ENCODE data around the gene HOXB7.

HOXB7 gene

DNA sequence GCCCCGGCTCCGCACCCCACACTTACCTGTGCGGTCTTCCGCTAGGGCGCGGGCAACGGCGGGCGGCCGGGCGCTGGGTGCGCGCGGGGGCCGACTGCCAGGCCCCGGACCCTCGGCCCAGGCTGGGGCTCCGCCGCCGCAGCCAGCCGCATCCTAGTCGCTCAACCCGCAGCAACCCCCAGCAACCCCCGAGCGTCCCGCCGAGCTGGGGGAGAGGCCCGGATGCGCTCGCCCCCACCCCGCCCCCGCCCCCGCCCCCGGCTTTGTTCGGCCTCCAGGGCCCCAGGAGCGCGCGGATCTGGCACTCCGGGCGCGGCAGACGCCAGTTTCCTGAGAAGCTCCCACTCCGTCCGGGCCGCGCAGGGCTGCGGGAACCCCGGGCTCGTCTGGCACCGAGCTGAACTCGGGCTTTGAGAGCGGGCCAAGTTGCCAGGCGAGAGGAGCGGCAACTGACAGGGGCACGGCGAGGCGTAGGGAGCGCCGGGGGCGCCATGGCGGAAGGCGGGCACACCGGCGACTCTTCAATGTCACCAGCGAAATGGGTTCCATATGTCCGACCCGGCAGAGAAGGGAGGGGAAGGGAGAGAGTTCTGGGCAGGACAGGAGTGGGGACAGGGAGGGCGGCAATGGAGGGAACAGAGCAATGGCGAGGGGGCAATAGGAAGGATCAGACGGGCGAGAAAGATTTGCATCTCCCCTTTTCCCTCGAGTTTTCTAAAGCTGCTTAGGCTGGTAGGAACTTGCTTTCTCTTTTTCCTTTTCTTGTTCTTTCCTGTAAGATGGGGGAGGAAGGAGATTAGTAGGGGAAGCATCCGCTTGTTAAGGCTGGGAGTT lies 46.4 kb downstream of the HOXB7 start:
- no peak for DNase-seq

GRCh38 chr17:48563867-48564187 lies 47.0 kb downstream of the HOXB7 start:
- no peak for DNase-seq

DNA sequence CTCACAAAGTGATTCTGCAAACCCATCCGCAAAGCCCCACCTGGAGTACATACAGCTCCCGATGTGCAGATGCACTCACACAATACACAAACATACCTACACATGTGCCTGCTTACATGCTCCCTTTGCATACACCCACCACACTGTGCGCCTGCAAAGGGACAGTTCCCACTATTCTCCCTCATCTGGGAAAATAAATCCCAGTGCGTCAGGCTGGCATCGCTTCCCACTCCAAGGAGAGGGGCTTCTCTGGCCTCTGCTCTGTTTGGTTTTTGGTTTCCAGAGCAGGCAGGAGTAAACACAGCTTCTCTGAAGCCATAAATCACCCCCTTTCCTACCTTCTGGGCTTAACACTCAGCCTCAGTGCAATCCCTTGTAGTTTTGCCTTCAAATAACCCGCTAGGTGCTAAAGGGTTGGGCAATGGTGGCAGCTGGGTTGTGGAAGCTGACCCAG lies 47.4 kb downstream of the HOXB7 start:
- DNase-seq, result no peak

DNA sequence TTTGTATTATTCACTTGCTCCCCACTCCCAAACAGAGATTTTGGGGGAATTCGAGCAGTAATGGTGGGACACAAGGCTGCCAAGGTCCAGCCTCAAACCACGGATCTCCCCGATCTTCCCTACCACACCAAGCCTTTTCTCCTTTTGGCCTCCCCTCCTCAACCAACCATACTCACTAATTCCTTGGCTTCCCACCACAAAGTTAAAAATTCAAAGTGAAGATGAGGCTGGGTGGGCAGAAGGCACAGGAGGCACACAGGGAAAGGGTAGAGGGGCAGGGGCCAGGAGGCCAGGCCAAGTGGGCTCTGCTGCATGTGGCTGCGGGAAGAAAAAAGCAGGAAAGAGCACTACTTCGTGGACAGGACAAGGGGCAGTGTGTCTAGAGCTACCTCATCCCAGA lies 47.9 kb downstream of the HOXB7 start:
- no peak for DNase-seq

- DNase-seq, result no peak
These were observed 48.7 kb downstream of the HOXB7 start for GRCh38 chr17:48561884-48562810.

DNA sequence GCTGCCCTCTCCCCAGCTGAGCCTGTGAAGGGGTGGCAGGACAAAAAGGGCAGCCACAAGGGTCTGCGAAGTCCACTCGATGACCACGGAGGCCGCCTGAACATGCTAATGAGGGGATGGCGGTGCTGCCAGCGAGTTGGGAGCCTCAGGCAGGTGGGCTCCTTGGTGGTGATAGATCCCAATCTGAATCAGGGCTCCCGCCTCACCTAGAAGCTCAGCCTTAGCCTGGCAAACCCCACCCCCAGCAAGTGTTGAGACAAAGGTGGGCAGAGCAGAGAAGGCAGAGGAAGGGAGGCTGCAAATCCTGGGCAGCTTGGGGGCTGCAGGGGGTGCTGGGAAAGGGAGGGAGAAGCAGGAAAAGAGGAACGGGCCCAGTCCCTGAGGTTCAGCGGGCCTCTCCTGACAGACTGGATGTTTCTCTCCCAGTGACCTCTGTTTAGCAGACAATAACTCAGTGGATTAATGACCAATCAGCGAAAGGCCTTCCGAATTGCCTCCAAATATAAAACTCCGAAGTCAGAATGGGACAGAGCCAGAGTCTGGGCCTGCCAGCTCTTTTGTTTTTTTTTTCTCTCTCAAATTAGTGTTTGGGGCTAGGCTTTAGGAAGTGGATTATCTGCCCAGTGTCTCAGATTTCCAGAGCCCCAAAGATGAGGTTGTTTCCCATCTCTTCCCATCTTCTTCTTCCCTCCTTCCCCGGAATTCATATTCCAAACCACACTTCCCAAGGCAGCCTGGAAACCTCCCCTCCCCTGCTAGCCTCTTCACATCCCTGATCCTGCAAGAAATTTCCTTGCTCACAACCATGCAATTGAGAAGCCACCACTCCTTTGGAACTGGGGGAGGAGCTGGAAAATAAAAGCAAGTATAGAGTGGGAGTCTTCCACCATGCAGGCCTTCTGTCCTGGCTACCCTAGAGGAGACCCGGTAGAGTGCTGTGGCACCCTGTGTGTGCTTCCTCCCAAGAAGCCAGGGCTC lies 50.7 kb downstream of the HOXB7 start:
- DNase-seq, result no peak

GRCh38 chr17:48559122-48559839 lies 51.5 kb downstream of the HOXB7 start:
- no peak for DNase-seq

GRCh38 chr17:48558831-48559121 lies 52.0 kb downstream of the HOXB7 start:
- no peak for DNase-seq

DNA sequence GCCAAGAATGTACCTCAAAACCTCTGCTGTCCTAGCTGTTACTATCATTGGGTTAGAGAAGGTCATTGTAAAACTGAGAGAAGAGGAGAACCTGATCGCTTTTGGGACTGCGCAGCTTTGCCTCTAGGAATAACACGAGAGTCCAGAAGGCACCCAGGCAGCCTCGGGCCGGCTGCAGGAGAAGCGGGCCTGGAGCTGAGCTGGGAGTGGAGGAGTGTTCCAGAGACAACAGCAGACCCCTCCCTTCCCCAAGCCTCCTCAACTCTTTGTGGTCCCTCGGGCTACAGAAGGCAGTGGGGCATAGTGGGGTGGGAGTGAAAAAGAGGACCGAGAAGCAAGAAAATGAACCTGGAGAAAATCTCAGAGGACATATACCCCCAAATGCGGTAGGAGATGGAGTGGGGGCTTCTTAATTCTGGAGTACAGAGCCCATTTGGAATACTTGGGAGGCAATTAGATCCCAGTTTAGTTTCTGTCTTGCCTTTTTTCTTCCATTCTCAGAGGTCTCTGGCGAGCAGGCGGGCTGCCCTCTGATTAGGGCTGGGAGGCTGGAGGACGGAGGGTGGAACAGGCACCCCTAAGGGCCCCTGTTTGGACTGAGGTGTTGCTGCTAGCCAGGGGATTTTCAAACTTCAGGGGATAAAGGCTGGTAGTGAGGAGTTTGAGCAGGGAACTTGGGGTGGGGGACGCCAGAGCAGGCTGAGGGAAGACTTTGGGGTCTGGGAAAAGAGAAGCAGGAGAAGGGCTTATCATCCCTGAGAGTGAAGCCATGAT lies 52.6 kb downstream of the HOXB7 start:
- DNase-seq, result no peak
